Stromal cell of bone marrow (primary cell): Measurements from ENCODE around the gene RAB35.
"Not testable (repeated sequence)": the region's sequence is repeated elsewhere in the genome, so short reads cannot be mapped to it uniquely, and the experiment has no call there.

Source experiments
- DNase-seq: peaks from one replicate; pipeline ENCODE4 v3.0.0-alpha.2; 2012; ENCODE audit warnings: low read depth

The RAB35 gene

DNA sequence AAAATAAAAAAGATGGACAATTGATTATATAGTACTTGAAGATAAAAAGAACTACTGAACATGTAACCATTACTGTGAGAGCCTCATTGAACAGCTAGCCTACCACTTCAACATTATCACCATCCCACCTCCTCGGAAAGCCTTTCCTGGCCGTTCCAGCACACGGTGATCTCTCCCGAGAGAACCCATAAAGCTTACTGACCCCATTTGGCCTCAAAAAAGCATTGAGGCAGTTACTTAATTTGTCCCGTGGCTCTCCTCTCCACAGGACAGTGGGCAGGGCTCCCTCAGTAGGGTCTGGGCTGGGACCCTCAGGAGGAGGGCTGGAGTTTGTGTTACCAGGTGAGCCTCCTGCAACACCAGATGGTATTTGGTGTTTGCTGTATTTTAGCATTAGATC, 55.8 kb downstream of the RAB35 start:
- no peak for DNase-seq

DNA sequence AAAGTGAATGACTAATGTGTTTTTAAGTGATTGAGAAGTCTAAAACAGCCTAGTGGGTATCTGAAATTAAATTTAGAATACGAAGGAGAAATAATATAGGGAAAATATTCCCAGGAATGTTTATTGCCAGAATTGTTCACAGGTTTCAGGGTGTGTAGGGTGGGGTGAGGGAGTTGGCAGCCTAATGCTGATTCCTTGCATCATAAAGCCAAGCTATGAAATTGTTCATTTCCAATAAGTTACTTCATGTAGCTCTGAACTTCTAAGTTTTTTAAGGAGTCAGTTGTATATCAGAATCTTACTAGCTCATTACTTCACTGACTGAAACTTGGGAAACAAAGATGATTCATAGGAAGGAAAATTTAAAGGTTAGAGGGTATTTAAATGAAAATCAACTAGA, 56.4 kb downstream of the RAB35 start:
- no peak for DNase-seq

GRCh38 chr12:120056739-120057138, 59.8 kb downstream of the RAB35 start:
- no peak for DNase-seq

- DNase-seq = no peak
Observed at GRCh38 chr12:120055231-120056000, 61.1 kb downstream of the RAB35 start.

DNA sequence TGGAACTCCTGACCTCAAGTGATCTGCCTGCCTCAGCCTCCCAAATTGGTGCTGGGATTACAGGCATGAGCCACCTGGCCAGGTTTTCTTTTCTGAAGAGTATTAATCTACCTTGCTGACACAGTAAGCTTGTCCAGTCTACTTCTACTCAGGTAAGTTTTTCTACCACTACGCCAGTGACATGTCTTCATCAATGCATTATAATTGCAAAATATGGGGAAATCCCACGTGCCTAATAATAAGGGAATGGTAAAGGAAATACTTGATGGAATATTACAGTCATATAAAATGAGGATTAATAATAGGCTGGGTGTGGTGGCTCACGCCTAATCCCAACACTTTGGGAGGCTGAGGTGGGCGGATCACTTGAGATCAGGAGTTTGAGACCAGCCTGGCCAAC, 62.3 kb downstream of the RAB35 start:
- no peak for DNase-seq

- no peak for DNase-seq
Observed at GRCh38 chr12:120051535-120051934, 65.0 kb downstream of the RAB35 start.

DNA sequence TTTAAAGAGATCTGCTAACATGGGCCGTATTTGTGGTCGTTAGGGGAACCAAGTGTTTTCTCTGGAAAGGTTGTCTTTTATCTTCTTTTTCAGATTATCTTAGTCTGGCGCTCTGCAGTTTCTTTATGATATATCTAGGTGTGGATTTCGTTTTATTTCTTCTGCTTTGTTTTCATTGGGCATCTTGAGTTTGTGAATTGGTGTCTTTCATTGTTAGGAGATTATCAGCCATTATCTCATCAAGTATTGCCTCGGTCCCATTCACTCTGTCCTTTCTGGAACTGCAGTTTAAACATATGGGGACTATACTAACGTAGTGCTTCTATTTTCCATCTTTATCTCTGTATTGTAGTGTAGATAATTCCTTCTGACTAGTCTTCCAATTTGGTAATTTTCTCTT, 67.1 kb downstream of the RAB35 start:
- no peak for DNase-seq

GRCh38 chr12:120048263-120048662, 68.3 kb downstream of the RAB35 start:
- no peak for DNase-seq

DNA sequence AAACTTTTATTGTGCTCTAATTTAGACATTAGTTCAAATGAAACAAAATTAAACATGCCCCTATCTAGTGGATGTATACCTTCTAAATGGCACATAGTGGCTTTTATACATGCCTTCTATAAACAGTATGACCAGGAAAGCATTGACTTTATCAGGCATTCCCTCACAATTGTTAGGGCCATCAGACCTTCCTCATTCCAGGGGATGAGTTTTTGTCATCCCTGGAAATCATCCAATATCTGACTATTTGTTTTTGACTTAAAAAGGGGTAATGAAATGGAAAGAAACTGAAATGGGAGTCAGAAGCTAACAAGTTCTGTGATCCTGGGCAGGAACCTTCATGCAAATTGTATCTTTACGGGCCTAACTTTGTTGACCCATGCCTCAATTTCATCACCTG, 69.5 kb downstream of the RAB35 start:
- DNase-seq = no peak

DNA sequence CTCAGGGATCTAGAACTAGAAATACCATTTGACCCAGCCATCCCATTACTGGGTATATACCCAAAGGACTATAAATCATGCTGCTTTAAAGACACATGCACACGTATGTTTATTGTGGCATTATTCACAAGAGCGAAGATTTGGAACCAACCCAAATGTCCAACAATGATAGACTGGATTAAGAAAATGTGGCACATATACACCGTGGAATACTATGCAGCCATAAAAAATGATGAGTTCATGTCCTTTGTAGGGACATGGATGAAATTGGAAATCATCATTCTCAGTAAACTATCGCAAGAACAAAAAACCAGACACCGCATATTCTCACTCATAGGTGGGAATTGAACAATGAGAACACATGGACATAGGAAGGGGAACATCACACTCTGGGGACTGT, 71.2 kb downstream of the RAB35 start:
- DNase-seq = not testable (repeated sequence)
